GM19467 (cell line): ENCODE results near the gene BAMBI.

ENCODE experiments used
- ATAC-seq: cut with Tn5 transposase; IDR thresholded peaks from one replicate; pipeline ENCODE4 v1.9.1; 2021; ENCODE audit warnings: mild to moderate bottlenecking, moderate library complexity; ENCODE audit not compliant: unreplicated experiment

Gene BAMBI

DNA sequence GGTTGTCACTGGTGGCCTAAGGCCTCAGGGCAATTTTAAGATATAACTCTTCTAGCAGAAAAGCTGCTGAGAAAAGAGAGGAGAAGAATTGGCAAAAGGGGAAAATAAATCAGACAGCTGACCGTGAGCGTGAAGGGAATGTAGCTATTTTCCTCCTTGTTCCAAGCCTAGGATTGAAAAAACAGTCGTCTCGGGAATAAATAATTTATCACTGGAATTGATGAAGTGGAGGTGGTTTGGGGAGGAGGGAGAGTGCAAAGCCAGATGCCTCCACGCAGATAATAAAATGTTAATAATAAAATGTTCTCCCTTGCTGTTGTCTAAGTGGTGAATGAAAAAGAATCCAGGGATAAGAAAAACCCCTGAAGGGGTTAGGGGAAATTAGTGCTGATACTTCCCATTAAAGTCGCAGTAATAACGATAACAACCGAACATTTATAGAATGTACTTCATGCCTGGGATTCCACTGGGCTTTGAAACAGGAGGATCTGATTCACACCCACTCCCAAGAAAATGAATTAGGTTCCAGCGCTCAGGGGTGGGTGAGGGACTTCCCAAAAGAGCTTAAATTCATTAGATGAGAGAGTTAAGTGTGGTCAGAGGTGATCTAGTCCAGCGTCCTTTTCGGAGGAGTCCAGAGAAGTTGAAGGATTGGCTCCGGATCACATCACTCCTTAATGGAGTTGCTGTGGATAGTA lies 27.3 kb downstream of the BAMBI start:
- no peak for ATAC-seq

- no peak for ATAC-seq
Observed at GRCh38 chr10:28705472-28705871, 28.2 kb downstream of the BAMBI start.

- ATAC-seq: no peak
Observed at GRCh38 chr10:28709001-28709710, 31.8 kb downstream of the BAMBI start.

- no peak for ATAC-seq
Observed at GRCh38 chr10:28710202-28710886, 33.0 kb downstream of the BAMBI start.

GRCh38 chr10:28711041-28711440 lies 33.7 kb downstream of the BAMBI start:
- no peak for ATAC-seq

DNA sequence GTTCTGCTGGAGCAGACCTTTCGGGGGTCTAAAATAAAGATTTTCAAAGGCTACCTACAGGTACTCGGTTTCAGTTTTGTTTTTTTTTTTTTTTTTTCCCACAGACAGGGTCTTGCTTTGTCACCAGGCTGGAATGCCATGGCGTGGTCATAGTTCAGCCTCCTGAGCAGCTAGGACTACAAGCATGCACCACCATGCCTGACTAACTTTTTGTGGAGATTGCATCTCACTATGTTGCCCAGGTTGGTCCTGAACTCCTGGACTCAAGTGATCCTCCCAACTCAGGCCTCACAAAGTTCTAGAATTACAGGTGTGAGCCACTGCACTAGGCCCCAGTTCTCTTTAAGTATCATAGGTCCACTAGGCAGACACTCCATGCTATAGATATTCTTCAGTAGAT lies 34.5 kb downstream of the BAMBI start:
- ATAC-seq: no peak

DNA sequence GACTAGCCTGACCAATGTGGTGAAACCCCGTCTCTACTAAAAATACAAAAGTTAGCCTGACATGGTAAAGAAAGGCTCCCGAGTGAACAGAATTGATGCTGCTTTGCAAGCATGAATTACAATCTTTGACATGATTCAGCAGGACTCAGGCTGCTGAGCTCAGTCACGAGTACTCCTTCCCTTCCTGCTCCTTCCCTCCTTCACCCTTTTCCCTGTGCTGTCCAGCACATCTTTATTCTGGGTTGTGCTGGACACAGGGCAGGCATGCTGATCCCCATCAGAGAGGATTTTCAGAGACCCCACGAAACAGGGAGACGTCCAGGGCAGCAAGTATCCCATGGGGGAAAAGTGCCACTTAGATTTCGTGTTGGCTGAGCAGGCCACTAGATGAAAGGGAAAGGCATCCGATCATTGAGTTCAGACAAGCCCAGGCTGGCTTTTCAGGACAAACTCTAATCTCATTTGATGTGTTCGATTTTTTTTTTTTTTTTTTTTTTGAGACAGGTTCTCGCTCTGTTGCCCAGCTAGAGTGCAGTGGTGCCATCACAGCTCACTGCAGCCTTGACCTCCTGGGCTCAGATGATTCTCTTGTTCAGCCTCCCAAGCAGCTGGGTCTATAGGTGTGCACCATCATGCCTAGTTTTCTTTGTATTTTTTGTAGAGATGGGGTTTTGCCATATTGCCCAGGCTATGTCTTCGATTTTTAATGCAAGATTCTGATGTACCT lies 36.5 kb downstream of the BAMBI start:
- ATAC-seq: no peak

GRCh38 chr10:28714401-28715053 lies 37.2 kb downstream of the BAMBI start:
- no peak for ATAC-seq

DNA sequence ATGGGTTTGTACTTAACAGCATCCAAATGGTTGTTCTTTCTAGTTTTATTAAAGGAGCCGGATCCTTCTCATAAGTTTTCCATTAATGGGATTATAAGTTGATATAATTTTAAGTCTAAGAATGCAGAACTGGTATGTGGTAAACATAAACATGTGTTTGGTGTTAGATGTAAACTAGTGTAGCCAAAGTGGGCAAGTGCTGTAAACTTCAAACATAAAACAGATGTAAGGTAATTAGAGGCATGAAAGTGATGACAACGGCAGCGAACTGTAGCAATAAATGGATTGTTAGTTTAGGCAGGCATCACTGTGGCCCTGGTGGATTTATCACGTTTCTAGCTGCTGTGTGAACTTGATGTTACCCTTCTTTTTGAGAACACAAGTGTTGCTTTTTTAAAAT lies 37.9 kb downstream of the BAMBI start:
- no peak for ATAC-seq

DNA sequence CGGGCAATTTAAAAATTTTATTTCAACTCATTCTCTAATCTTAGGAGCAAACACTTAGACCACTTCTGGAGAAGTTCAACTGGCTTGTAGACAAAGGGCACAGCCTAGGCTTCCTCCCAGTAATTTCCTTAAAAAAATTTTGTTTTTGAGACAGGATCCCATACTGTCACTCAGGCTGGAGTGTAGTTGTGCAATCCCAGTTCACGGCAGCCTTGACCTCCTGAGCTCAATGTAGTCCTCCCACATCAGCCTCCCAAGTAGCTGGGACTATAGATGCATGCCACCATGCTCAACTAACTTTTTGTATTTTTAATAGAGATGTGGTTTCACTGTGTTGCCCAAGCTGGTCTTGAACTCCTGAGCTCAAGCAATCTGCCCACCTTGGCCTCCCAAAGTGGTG lies 38.4 kb downstream of the BAMBI start:
- ATAC-seq: no peak

DNA sequence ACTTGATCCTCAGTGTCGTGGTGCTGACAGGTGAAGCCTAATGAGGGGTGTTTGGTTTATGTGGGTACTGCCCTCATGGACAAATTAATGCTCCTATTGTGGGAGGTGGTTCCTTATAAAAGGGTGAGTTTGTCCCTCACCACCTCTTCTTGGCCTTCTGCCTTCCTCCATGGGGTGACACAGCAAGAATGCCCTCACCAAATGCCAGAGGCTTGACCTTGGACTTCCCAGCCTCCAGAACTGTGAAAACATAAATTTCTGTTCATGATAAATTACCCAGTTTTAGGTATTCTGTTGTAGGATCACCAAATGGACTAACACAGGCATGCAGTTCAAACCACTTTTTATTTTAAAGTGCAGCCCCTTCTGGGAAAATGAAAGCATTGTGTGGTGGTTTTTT lies 39.4 kb downstream of the BAMBI start:
- no peak for ATAC-seq

- ATAC-seq: no peak
Observed at GRCh38 chr10:28717656-28718201, 40.4 kb downstream of the BAMBI start.

- ATAC-seq: no peak
Observed at GRCh38 chr10:28719789-28720436, 42.6 kb downstream of the BAMBI start.

GRCh38 chr10:28721318-28721951 lies 44.1 kb downstream of the BAMBI start:
- no peak for ATAC-seq

GRCh38 chr10:28722065-28722803 lies 44.9 kb downstream of the BAMBI start:
- no peak for ATAC-seq

GRCh38 chr10:28728366-28728765 lies 51.0 kb downstream of the BAMBI start:
- no peak for ATAC-seq

DNA sequence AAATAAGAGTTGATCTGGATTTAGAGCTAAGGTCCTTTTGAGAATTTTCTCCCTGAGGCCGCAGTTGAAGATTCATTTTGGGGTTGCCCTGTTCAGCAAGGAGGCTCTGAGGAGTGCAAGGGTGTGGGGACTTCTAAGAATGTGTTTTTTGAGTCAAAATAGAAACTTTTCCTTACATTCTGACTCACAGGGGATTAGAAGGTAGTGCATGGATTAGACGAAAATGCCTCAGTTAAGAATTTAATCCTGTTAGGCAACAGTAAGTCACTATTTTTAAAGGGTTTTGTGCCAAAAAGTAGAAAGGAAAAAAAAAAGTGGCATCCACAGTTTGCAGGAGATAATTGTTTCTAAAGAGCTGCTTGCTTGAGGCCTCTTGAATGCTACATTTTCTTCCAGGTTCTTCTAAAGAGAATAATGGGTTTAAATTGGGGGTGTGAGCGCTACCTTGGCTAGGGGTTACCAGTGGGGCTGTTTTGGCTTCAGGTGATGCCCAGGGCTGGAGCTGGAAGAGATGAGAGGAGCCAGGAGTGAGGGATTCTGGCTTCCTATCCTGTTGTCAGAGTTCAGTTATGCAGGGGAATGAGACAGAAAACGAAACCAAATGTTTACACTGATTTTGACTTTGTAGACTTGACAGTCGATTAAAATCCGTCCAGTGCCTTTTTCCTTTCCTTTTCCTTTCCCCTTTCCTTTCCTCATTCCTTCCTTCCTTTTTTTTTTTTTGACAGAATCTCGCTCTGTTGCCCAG lies 52.9 kb downstream of the BAMBI start:
- no peak for ATAC-seq

GRCh38 chr10:28732091-28732490 lies 54.8 kb downstream of the BAMBI start:
- no peak for ATAC-seq
